DMS 273 (cell line): ENCODE results near the gene CDK2AP2.
"Not testable (repeated sequence)": the region's sequence is repeated elsewhere in the genome, so short reads cannot be mapped to it uniquely, and the experiment has no call there.

Source experiments
- DNase-seq: peaks from one replicate; lab custom pipeline; 2025; ENCODE audit not compliant: unreplicated experiment; lab: John Stamatoyannopoulos, UW

The CDK2AP2 gene, protein sequence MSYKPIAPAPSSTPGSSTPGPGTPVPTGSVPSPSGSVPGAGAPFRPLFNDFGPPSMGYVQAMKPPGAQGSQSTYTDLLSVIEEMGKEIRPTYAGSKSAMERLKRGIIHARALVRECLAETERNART

DNA sequence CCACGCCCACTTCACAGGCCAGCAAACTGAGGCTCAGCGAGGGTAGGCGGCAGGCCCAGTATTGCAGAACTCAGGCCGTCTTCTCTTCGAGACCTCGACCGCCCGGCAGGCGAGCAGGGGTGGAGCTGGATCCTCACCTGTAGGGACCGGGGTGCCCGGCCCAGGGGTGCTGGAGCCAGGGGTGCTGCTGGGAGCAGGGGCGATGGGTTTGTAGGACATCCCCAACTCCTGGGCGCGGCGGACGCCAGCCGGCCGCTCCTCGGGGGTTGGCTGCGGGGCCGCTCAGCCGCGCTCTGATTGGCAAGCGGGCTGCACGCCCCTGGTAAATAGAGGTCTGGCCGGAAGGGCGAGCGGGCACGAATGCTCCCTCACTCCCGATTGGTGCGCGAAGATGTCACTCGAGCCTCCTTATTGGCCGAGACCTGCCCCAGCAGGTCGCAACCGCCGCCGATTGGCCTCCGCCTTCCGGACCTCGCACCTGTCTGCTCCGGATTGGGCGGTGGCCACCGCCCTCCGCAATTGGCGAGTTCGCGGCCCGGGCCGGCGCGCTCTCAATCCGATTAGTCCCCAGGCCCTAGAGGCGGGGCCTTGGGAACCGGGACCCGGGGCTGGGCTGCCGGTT is at the start of gene CDK2AP2:
Gene CDK2AP2 (minus strand): TSS at position 299 of the 622 bp plus-strand sequence. CDS start 80 bp downstream, at position 219.
- DNase-seq = peak; percentile 99

DNA sequence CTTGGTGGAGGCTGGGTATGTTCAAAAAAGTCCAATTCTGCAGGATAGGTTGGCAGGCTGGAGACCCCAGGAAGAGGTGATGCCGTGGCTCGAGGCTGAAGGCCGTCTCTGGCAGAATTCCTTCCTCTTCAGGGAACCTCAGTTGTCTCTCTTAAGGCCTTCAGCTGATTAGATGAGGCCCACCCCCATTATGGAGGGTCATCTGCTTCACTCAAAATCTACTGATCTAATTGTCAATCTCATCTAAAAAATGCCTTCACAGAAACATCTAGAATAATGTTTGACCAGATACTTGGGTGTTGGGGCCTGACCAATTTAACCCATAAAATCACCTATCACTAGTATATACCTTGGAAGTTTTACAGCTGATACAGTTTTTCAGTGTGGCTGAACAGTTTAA is 48.3 kb upstream of the CDK2AP2 start:
- DNase-seq = no peak

DNA sequence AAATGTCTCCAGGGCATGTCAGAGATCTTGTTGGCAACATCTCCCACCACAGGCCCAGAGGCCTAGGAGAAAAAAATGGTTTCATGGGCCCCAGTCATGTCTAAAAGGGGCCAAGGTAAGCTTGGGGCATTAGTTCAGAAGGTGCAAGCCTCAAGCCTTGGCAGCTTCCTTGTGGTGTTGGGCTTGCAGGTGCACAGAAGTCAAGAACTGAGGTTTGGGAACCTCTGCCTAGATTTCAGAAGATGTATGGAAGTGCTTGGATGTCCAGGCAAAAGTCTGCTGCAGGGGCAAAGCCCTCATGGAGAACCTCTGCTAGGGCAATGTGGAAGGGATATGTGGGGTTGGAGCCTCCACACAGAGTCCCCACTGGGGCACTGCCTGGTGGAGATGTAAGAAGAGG is 43.7 kb upstream of the CDK2AP2 start:
- DNase-seq = not testable (repeated sequence)

DNA sequence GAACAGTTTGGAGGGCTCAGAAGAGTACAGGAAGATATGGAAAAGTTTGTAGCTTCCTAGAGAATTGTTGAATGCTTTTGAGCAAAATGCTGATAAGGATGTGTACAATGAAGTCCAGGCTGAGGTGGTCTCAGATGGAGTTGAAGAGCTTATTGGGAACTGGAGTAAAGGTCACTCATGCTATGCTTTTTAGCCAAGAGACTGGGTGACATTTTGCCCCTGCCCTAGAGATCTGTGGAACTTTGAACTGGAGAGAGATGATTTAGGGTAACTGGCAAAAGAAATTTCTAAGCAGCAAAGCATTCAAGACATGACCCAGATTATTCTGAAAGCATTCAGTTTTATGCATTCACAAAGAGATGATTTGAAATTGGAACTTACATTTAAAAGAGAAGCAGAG is 43.2 kb upstream of the CDK2AP2 start:
- no peak for DNase-seq

DNA sequence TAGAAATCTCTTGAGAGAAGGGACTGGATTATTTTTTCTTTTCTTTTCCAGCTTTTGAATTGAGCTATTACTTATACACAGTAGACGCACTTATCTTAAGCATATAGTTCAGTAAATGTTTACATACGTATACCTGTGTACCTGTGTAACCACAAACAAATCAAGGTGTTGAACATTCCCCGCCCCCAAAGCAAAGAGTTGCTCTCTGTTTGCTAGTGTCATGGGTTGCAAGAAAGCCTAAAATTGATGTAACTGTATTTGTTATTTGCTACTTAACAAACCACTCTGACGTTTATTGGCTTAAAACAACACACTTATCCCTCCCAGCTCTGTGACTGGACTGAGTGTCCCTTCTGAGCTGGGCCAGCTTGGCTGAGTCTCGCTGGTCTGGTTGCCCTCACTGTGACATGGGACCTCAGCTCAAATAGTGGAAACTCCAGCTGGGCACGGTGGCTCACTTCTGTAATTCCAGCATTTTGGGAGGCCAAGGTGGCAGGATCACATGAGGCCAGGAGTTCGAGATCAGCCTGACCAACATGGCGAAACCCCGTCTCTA is 40.7 kb upstream of the CDK2AP2 start:
- no peak for DNase-seq

DNA sequence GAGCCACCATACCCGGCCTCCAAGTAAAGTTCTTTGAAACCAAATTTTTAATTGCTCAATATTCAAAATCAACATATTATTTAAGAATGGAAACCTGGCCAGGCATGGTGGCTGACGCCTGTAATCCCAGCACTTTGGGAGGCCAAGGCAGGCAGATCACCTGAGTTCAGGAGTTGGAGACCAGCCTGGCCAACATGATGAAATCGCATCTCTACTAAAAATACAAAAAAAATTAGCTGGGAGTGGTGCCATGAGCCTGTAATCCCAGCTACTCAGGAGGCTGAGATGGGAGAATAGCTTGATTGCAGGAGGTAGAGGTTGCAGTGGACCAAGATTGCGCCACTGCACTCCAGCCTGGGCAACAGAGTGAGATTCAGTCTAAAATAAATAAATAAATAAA is 40.1 kb upstream of the CDK2AP2 start:
- DNase-seq = not testable (repeated sequence)

DNA sequence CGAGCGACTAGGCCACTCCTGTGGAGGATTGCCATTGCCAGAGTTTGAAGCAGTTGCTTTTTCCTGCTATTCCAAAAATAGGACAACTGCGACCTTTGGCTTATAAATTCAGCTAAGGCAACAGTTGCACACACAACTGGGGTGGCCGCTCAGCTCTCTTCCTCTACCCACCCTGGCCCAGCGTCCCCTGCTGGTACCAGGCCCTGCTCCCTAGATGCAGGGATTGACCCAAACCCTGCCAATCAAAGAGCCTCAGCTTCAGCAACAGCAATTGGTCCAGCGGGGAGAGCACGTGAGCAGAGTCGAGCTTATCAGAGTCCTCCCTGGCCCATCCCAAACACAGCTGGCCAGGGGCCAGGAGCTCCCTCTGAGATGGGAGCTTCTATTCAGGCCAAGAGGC is 37.3 kb upstream of the CDK2AP2 start:
- DNase-seq = peak; percentile 42

DNA sequence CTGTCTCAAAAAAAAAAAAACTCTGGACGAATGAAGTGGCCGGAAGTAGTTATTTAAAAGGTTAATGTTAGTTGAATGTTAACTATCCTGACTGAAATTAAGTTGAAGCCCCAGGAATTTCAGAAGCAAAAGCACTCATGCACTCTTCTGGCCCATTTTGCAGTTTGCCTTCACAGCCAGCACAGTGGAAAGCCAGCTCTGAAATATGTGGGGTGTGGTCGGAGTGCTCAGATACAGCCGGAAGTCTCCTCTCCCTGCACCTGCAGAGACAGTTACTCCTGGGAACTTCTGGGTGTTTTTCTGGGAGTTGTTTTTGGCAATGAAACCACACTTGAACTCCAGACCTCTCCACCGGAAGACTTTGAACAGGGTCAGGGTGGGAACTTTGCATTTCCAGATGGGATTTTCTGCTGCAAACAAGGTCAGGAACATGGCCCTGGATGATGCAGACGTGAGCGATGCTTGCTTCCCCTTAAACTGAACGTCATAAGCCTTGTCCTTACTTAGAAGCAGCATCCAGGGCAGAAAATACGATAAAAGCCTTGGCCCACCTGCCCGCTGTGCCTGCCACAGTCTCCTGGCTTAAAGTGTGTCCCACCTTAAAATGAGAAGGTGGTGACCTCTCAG is 36.8 kb upstream of the CDK2AP2 start:
- DNase-seq = no peak

DNA sequence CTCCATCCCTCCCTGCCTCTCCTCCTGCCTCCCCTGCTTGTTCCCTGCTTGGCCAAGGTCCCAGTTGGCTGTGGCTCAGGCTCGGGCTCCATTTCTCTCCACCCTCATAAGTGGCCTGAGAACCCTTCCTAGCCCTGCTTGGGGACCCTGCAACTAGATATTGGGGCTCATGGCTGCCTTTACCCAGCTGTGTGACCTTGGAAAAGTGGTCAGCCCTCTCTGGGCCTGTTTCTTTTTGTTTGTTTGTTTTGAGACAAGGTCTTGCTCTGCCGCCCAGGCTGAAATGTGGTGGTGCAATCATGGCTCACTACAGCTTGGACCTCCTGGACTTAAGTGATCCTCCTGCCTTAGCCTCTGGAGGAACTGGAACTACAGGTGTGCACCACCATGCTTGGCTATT is 35.6 kb upstream of the CDK2AP2 start:
- DNase-seq = no peak

DNA sequence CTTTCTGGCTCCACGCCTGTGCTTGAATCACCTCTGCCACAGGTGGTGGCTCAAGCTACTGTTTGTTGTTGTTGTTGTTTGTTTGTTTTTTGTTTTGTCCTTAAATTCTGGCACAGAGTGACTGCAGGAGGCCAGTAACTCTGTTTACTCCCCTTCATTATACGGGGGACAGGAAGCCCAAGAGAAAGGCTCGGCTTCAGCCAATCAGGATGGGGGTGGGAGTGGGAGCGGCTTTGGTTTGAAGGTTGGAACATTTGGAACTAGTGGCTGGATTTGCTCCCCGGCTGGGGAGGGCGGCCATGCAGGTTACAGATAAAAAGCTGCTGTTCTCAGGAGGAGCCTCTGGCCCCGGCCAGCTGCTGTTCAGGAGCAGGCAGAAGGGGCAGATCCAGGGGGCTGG is 35.0 kb upstream of the CDK2AP2 start:
- peak; percentile 72 for DNase-seq

DNA sequence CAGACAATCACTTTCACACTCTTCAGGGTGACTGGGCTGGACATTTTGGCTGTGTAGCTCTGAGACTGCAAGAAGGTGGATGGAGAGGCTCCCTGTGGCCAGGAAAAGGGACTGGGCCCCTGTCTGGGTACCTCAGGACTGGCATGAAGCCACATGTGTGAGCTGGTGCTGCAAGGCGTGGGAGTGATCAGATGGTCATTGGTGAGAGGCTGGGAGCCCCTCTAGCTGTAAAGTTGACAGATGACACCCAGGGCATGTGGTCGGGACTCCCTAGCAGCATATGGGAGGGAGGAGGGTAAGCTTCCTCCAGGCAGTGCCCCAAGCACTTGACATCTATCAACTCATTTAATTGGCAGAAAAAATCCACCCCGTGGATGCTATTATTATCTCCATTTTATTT is 34.2 kb upstream of the CDK2AP2 start:
- DNase-seq = peak; percentile 81

DNA sequence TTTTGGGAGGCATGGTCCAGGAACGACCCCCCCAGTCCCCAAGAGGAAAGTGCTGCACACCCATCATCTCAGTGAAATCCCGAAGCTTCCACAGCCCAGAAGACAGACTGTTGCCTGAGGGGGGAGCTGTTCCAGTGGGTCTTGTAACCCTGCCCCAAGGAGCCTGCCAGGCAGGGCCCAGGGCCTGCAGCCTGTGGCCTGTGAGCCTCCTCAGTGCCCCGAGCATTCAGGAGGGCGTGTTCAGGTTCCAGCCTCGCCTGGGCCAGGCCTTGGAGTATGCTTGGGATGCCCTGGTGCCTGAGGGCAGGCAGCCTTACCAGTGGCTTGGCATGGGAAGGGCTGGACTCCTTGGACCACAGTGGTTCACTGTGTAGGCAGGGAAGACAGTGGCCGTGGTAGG is 33.2 kb upstream of the CDK2AP2 start:
- no peak for DNase-seq

DNA sequence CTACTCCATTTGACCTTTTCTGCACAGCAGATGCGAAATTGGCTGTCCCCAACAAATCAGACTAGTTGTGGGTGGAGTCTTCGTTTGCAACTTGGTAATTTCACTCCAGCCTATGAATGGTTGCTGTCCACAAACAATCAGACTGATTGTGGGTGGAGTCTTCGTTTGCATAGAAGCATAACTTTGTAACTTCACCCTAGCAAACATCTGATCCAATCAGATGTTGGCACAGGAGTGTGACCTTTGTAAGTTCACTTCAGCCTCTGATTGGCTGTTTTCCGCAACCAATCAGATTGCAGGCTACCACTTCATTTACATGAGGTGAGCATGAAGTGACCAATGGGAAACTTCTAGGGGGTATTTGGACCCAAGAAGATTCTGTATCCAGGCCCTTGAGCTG is 31.6 kb upstream of the CDK2AP2 start:
- peak; percentile 12 for DNase-seq

DNA sequence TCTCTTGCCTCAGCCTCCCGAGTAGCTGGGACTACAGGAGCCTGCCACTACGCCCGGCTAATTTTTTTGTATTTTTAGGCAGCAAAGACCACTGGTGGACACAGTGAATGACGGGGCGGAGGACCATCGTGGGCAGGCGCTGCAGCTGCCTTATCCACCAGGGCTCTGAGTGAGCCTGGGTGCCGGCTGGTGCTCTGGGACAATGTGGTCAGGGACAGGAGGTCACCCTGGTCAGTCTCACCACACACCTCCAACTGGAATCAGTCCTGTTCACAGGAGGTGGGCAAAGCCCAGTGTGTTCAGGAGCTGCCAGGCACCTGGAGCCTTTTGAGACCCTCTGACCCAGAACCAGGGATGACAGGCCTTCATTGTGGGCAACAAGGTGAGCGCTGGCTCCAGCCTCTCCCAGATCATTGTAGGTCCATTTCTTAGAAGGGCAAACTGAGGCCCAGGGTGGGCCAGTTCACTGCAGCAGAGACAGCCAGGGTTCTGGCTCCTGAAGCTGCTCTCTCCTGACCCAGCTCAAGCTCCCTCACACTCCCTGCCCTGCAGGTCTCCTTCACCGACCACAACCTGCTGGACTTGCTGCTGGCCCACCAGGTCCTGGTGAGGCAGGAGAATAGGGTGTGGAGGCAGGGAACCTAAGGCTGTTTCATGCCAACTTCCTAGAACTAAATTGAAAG is 31.0 kb upstream of the CDK2AP2 start:
- no peak for DNase-seq

DNA sequence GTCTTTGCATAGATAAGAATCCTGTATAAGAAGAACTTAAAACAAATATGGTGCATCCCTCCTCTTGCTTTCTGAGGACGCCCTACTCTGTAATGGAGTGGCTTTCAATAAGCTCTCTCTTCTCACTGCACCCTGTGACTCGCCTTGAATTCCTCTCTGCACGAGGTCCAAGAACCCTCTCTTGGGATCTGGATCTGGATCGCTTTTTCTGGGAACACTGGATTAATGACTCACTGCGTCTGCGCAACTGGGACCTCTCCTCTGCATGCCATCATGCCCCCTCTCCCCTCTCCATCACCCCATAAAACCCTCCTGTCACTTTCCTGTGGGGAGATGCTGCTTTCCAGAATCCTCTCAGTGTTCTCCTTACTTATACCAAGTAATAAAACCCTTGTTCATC is 30.3 kb upstream of the CDK2AP2 start:
- DNase-seq = no peak

DNA sequence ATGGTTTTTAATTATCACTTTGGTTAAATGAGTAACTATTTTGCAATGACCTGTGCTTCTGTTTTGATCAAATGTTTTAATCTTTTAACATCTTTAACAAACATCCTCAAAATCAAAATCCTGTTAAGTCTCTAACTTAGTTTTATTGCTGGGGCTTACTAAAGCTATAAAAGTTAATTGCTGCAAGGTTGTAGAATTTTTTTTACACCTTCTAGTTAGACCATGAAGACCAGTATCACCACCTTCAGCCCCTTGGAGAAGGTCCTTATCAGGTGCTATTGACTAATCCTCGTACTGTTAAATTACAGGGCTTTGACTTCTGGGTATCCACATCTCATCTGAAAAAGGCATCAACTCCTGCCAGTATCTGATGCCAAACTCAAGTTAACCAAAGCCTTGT is 27.6 kb upstream of the CDK2AP2 start:
- no peak for DNase-seq

DNA sequence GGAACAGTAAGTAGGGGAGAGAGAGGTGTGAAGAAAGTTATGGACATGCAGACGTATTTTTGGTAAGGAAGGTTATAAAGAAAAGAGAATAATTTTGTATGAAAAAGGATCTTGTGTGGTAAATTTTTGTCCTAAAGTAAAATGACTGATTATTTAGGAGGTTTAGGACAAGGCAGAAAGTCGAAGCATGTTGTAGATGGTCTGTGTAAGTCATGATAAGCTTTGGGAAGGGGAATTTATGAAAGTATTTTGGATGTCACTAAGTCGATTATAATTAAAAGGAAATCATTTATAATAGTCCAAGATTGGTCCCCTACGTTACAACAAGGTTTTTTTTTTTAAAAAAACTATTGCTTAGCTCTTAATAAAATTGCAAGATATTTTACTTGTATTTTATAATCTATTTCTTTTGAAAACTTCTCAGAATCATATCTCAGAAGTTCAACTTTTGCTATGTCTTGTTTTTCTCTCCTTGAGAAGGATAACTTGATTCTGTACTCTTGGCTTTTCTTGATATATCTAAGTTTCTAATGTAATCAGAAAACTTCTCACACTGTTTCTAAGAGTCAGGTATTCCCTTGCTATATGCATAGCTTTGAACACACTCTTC is 26.2 kb upstream of the CDK2AP2 start:
- peak; percentile 42 for DNase-seq

DNA sequence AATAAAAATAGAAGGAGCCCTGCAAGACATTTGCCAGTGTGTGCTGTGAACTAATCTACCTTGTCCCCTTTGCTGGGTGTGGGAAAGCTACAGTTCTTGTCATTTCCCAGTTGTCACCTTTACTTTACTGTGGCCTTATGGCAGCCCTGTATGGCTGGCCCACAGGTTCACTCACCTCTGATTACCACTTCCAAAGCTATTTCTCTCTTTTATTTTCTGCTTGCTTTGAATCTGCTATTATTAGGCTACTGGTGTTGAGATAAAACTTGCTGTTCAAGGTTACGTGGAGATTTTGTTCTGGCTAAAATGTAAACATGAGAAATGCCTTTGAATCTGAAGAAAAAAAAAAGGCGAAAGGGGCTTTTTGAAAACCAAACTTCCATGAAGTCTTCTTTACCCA is 24.9 kb upstream of the CDK2AP2 start:
- no peak for DNase-seq

DNA sequence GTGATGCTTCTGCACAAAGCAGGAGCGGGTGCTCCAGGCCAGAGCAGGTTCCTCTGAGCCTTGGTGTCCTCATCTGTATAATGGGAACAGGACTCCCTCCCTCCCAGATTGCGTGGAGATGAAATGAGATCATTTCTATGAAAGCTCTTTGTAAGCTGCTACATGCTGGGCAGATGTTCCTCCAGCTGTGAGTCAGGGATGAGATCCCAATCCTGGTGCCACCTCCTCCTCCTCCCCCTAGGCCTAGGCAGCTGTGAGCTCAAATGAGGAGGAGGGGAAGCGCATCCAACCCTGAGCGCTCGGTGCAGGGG is 22.3 kb upstream of the CDK2AP2 start:
- peak; percentile 15 for DNase-seq

DNA sequence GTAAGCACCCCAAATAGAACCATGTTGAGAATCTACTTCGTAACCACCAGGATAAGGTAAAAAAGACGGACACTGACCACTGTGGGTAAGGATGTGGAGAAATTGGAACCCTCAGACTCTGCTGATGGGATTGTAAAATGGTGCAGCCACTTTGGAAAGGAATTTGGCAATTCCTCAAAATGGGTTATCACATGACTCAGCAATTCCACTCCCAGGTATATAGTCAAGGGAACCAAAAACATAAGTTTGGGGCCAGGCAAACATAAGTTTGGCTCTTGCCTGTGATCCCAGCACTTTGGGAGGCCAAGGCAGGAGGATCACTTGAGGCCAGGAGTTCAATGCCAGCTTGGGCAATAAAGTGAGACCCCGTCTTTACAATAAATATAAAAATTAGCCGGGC is 20.4 kb upstream of the CDK2AP2 start:
- DNase-seq = no peak

DNA sequence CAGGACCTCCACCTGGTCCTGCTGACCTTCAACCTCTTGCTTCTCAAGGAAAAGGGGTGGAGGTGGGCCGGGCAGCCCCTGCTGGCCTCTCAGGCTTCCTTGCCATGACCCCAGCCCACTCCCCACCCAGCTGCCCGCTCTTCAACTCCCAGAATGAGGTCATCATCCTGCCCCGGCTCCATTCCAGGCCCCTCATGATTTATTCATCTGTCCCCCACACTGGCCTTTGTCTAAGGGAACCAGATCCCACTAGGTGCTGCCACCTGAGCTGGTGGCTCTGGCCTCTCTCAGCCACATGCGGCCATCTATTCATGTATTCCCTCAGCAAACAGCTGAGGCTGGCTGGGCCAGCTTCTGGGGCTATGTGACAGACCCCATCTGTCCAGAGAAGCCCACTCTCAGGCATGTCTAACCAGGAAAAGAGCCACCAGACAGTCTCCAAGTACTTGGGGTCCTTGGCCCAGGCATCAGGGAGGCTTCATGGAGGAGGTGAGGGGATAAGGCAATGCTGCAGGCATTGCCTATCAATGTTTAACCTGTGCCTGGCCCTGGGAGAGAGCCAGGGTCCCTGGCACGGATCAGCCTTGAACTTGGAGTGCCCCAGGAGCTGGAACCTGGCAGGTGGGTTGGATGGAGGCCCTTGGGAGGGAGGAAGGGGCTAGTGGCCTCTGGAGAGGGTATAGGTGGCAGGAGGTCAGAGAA is 17.5 kb upstream of the CDK2AP2 start:
- DNase-seq = no peak
